ENCODE data around the gene ZNF597. TPM values are rescaled to one million over a fixed set of nuclear protein-coding genes. Genes with fewer than 3 reads are reported as not detected.

ZNF597 gene
- total and polyA plus RNA-seq, 2 donors (not counting 1 experiment from before 2014, with no cell fraction given): 1.6 to 2.0 TPM

DNA sequence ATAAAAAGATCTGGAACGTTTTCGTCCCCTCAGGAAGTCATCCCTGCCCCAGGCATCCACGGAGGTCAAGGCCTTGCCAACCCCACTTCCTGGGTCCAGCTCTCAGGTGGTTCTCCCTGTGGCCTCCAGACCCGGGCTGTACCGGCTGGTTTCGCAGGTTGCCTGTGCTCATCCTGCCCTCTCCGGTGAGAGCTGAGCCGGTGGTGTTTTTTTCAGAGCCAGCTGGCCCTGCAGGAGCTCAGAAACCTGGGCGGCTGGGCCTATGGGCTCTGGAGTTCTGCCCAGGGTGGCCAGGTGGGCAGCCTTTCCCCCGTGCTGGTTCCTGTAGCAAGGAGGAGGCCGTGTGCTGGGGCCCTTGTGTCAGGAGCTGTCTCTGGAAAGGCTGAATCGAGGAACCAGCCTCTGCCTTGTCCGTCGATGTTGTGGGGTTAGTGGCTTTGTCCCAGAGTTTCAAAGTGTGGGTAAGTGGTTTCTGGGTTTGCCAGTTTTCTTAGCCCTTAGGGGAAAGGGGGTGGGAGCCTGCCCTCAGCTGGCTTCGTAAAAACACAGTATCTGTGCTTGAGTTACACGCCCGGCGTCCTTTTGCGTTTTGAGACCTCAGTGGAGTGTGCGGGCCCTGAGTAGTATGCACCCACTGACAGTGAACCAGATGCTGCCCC lies 28.3 kb upstream of the ZNF597 start:
- Histone ChIP-seq H3K79me2 (ENCODE audit: control insufficient read depth, insufficient read depth, low read length) (peaks cover 67% of the 10 kb centered on the region), H3K4me3 (replicated peaks in 1 of 4; ENCODE audit: control extremely low read depth in 1 of 4, insufficient read depth in 1 of 4, low read depth in 3 of 4, low read length in 4 of 4) (no peak overlapping the region), H2AFZ (ENCODE audit: low read length) (no peak overlapping the region), H3K36me3 (ENCODE audit: control insufficient read depth, insufficient read depth, low read length) (peaks cover 2% of the 10 kb centered on the region), H3K4me2 (ENCODE audit: extremely low read depth, insufficient read depth, low read length) (no peak overlapping the region), H3K4me1 (ENCODE audit: control insufficient read depth, extremely low read depth, insufficient read depth, low read length) (no peaks in the 10 kb centered on the region), H3K27ac (ENCODE audit: insufficient read depth, low read length) (no peak overlapping the region), H3K9me3 (ENCODE audit: control insufficient read depth, insufficient read depth, low read depth, low read length) (no peaks in the 10 kb centered on the region), H4K20me1 (ENCODE audit: control insufficient read depth, extremely low read depth, insufficient read depth, low read length) (no peaks in the 10 kb centered on the region), H3K9ac (ENCODE audit: insufficient read depth, low read length) (no peak overlapping the region), H3K27me3 (ENCODE audit: control insufficient read depth, insufficient read depth, low read length) (no peaks in the 10 kb centered on the region)
- TF ChIP-seq, protein P1, sequence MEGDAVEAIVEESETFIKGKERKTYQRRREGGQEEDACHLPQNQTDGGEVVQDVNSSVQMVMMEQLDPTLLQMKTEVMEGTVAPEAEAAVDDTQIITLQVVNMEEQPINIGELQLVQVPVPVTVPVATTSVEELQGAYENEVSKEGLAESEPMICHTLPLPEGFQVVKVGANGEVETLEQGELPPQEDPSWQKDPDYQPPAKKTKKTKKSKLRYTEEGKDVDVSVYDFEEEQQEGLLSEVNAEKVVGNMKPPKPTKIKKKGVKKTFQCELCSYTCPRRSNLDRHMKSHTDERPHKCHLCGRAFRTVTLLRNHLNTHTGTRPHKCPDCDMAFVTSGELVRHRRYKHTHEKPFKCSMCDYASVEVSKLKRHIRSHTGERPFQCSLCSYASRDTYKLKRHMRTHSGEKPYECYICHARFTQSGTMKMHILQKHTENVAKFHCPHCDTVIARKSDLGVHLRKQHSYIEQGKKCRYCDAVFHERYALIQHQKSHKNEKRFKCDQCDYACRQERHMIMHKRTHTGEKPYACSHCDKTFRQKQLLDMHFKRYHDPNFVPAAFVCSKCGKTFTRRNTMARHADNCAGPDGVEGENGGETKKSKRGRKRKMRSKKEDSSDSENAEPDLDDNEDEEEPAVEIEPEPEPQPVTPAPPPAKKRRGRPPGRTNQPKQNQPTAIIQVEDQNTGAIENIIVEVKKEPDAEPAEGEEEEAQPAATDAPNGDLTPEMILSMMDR (conservative IDR thresholded peaks at IDR 0.05 in 1 of 2, IDR thresholded peaks at IDR 0.05 in 1 of 2; ENCODE audit: low read depth in 1 of 2, low read length in 2 of 2): no peak
- TF ChIP-seq EZH2 (IDR thresholded peaks at IDR 0.05; ENCODE audit: low read length, missing control alignments): no peak
- no peak for DNase-seq (ENCODE audit: low read depth in 2 of 2)

DNA sequence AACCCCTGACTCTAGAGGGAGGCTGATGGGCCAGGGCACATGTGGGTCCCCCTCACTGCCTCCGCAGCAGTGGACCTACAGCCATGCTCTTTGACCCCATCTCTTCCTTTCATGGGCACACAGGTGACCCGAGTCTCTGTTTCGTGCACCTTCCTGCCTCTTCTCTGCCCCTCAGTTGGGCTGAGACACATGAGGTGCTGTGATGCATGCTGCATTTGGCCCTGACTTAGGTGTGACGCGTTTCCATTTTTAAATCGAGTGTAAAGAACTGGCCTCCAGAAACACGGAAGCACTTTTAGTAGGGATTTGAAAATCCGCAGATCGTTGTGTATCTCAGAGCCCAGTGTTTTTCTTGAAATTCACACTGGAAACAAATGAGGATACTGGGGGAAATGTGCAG lies 27.4 kb upstream of the ZNF597 start:
- no peak overlapping the region for H3K4me3 ChIP-seq (replicated peaks in 1 of 4; ENCODE audit: control extremely low read depth in 1 of 4, insufficient read depth in 1 of 4, low read depth in 3 of 4, low read length in 4 of 4)
- H4K20me1 ChIP-seq (ENCODE audit: control insufficient read depth, extremely low read depth, insufficient read depth, low read length): no peaks in the 10 kb centered on the region
- H3K27ac ChIP-seq (ENCODE audit: insufficient read depth, low read length): no peak overlapping the region
- H3K9ac ChIP-seq (ENCODE audit: insufficient read depth, low read length): no peak overlapping the region
- H3K27me3 ChIP-seq (ENCODE audit: control insufficient read depth, insufficient read depth, low read length): no peaks in the 10 kb centered on the region
- H2AFZ ChIP-seq (ENCODE audit: low read length): no peak overlapping the region
- DNase-seq (ENCODE audit: low read depth in 2 of 2): no peak
- no peaks in the 10 kb centered on the region for H3K9me3 ChIP-seq (ENCODE audit: control insufficient read depth, insufficient read depth, low read depth, low read length)
- TF ChIP-seq EZH2 (IDR thresholded peaks at IDR 0.05; ENCODE audit: low read length, missing control alignments): no peak
- TF ChIP-seq, protein P1 (conservative IDR thresholded peaks at IDR 0.05 in 1 of 2, IDR thresholded peaks at IDR 0.05 in 1 of 2; ENCODE audit: low read depth in 1 of 2, low read length in 2 of 2): no peak
- H3K4me1 ChIP-seq (ENCODE audit: control insufficient read depth, extremely low read depth, insufficient read depth, low read length): no peaks in the 10 kb centered on the region
- H3K79me2 ChIP-seq (ENCODE audit: control insufficient read depth, insufficient read depth, low read length): peaks cover 71% of the 10 kb centered on the region
- H3K36me3 ChIP-seq (ENCODE audit: control insufficient read depth, insufficient read depth, low read length): peaks cover 1% of the 10 kb centered on the region
- H3K4me2 ChIP-seq (ENCODE audit: extremely low read depth, insufficient read depth, low read length): no peak overlapping the region

DNA sequence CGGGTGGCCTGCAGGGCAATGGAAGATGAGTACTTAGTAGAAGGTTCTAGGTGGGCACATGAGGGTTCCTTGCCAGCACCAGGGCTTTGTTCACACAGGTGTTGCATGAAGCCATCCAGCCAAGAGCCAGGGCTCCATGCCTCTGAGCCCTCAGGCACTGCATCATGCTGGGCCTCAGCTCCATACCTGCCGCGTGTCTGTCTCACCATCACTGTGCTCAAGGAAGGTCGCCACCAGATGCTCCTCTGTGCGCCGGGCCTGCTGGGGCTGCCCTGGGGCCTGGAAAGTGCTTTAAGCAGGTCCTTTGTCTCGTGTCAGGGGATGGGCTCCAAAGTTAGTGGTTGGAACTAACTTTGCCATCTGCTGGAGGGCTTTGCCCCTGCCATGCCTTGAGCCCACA lies 26.4 kb upstream of the ZNF597 start:
- Histone ChIP-seq H3K27ac (ENCODE audit: insufficient read depth, low read length) (no peak overlapping the region), H3K9me3 (ENCODE audit: control insufficient read depth, insufficient read depth, low read depth, low read length) (no peaks in the 10 kb centered on the region), H4K20me1 (ENCODE audit: control insufficient read depth, extremely low read depth, insufficient read depth, low read length) (no peaks in the 10 kb centered on the region), H2AFZ (ENCODE audit: low read length) (no peak overlapping the region), H3K4me1 (ENCODE audit: control insufficient read depth, extremely low read depth, insufficient read depth, low read length) (no peaks in the 10 kb centered on the region), H3K4me3 (replicated peaks in 1 of 4; ENCODE audit: control extremely low read depth in 1 of 4, insufficient read depth in 1 of 4, low read depth in 3 of 4, low read length in 4 of 4) (no peak overlapping the region), H3K36me3 (ENCODE audit: control insufficient read depth, insufficient read depth, low read length) (peaks cover 3% of the 10 kb centered on the region), H3K4me2 (ENCODE audit: extremely low read depth, insufficient read depth, low read length) (no peak overlapping the region), H3K9ac (ENCODE audit: insufficient read depth, low read length) (no peak overlapping the region), H3K27me3 (ENCODE audit: control insufficient read depth, insufficient read depth, low read length) (no peaks in the 10 kb centered on the region), H3K79me2 (ENCODE audit: control insufficient read depth, insufficient read depth, low read length) (peaks cover 76% of the 10 kb centered on the region)
- no peak for TF ChIP-seq EZH2 (IDR thresholded peaks at IDR 0.05; ENCODE audit: low read length, missing control alignments)
- TF ChIP-seq, protein P1 (conservative IDR thresholded peaks at IDR 0.05 in 1 of 2, IDR thresholded peaks at IDR 0.05 in 1 of 2; ENCODE audit: low read depth in 1 of 2, low read length in 2 of 2): no peak
- no peak for DNase-seq (ENCODE audit: low read depth in 2 of 2)

Data from fibroblast of lung (primary cell).